ENCODE data around the gene MED27. TPM values are rescaled to one million over a fixed set of nuclear protein-coding genes. Genes with fewer than 3 reads are reported as not detected.

Gene MED27
- total and polyA plus RNA-seq, 2 of the 13 experiments (the other 11 are each of a cell fraction or from before 2014, with no cell fraction given): 16.9 to 19.0 TPM

DNA sequence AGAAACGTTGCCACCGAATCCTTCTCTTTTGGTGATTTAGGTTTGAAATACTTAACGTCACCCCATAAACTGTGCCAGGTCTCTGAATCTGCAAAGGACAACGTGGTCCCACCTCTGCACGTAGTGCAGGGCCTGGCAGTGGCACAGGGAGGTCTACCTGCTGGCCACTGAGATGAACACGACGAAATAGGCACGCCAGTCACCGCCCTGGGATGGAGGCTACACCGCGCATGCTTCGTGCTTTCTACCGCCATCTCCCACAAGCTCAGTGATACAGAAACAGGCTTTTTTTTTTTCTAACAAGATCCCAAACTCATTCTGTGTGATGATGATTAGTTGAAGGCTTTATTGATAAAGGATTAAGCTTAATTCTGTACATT, 199.8 kb downstream of the MED27 start:
- intact Hi-C loops (cut with micrococcal nuclease; ENCODE audit: unreplicated experiment) (no loop called here), in situ Hi-C loops (cut with HindIII; ENCODE audit: extremely low pct_ligation_motif_present, low pct_unique_long_range_greater_than_20kb) (no loop called here)
- Histone ChIP-seq H3K4me3 (replicated peaks in 1 of 3; ENCODE audit: insufficient read depth in 1 of 3, low read depth in 2 of 3, low read length in 3 of 3) (no peak overlapping the region), H2AFZ (ENCODE audit: low read length) (no peak overlapping the region), H3K27ac (ENCODE audit: extremely low read length, insufficient read depth, low read length) (no peak overlapping the region), H3K9me3 (ENCODE audit: low read length) (no peaks in the 10 kb centered on the region), H4K20me1 (ENCODE audit: insufficient read depth, low read length) (no peaks in the 10 kb centered on the region), H3K9ac (ENCODE audit: insufficient read depth, low read depth, low read length) (no peak overlapping the region), H3K27me3 (ENCODE audit: control insufficient read depth in 1 of 2, insufficient read depth in 2 of 2, low read length in 2 of 2) (no peaks in the 10 kb centered on the region), H3K79me2 (ENCODE audit: insufficient read depth, low read length) (no peaks in the 10 kb centered on the region), H3K4me2 (ENCODE audit: low read depth, low read length) (no peak overlapping the region), H3K36me3 (replicated peaks in 1 of 2; ENCODE audit: control insufficient read depth in 1 of 2, insufficient read depth in 2 of 2, low read length in 2 of 2) (no peaks in the 10 kb centered on the region; a peak in 1 of 5 replicates), H3K4me1 (ENCODE audit: insufficient read depth, low read length) (no peaks in the 10 kb centered on the region)
- ATAC-seq: no peak
- no TSS peak for BruUV-seq (replicated peaks)
- ChIA-PET CTCF (ENCODE audit: low intra/inter-chr PET ratio, low total read pairs) (no interaction called here), POLR2A (no interaction called here)
- DNase-seq (ENCODE audit: low spot score): no peak
- TF ChIP-seq SALL1 (CRISPR knock-in tag; IDR thresholded peaks at IDR 0.05): no peak
- TF ChIP-seq CREM (IDR thresholded peaks at IDR 0.05): no peak
- no peak for TF ChIP-seq CREM (CRISPR knock-in tag; IDR thresholded peaks at IDR 0.05)
- no peak for TF ChIP-seq ZNF564 (CRISPR knock-in tag; IDR thresholded peaks at IDR 0.05)
- TF ChIP-seq ZNF207 (IDR thresholded peaks at IDR 0.05; ENCODE audit: borderline replicate concordance): no peak
- TF ChIP-seq RELA (CRISPR knock-in tag; IDR thresholded peaks at IDR 0.05): no peak
- TF ChIP-seq, protein P1, sequence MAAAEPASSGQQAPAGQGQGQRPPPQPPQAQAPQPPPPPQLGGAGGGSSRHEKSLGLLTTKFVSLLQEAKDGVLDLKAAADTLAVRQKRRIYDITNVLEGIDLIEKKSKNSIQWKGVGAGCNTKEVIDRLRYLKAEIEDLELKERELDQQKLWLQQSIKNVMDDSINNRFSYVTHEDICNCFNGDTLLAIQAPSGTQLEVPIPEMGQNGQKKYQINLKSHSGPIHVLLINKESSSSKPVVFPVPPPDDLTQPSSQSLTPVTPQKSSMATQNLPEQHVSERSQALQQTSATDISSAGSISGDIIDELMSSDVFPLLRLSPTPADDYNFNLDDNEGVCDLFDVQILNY (CRISPR knock-in tag; conservative IDR thresholded peaks at IDR 0.05): no peak
- TF ChIP-seq, protein P2, sequence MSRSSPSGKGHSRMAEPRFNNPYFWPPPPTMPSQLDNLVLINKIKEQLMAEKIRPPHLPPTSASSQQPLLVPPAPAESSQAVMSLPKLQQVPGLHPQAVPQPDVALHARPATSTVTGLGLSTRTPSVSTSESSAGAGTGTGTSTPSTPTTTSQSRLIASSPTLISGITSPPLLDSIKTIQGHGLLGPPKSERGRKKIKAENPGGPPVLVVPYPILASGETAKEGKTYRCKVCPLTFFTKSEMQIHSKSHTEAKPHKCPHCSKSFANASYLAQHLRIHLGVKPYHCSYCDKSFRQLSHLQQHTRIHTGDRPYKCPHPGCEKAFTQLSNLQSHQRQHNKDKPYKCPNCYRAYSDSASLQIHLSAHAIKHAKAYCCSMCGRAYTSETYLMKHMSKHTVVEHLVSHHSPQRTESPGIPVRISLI (CRISPR knock-in tag; IDR thresholded peaks at IDR 0.05; ENCODE audit: borderline replicate concordance): no peak
- TF ChIP-seq, protein P3, sequence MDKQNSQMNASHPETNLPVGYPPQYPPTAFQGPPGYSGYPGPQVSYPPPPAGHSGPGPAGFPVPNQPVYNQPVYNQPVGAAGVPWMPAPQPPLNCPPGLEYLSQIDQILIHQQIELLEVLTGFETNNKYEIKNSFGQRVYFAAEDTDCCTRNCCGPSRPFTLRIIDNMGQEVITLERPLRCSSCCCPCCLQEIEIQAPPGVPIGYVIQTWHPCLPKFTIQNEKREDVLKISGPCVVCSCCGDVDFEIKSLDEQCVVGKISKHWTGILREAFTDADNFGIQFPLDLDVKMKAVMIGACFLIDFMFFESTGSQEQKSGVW (CRISPR knock-in tag; IDR thresholded peaks at IDR 0.05; ENCODE audit: borderline replicate concordance): no peak
- TF ChIP-seq ZFX (CRISPR knock-in tag; IDR thresholded peaks at IDR 0.05; ENCODE audit: low read depth): no peak
- TF ChIP-seq, protein P4, sequence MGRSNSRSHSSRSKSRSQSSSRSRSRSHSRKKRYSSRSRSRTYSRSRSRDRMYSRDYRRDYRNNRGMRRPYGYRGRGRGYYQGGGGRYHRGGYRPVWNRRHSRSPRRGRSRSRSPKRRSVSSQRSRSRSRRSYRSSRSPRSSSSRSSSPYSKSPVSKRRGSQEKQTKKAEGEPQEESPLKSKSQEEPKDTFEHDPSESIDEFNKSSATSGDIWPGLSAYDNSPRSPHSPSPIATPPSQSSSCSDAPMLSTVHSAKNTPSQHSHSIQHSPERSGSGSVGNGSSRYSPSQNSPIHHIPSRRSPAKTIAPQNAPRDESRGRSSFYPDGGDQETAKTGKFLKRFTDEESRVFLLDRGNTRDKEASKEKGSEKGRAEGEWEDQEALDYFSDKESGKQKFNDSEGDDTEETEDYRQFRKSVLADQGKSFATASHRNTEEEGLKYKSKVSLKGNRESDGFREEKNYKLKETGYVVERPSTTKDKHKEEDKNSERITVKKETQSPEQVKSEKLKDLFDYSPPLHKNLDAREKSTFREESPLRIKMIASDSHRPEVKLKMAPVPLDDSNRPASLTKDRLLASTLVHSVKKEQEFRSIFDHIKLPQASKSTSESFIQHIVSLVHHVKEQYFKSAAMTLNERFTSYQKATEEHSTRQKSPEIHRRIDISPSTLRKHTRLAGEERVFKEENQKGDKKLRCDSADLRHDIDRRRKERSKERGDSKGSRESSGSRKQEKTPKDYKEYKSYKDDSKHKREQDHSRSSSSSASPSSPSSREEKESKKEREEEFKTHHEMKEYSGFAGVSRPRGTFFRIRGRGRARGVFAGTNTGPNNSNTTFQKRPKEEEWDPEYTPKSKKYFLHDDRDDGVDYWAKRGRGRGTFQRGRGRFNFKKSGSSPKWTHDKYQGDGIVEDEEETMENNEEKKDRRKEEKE (IDR thresholded peaks at IDR 0.05): no peak
- TF ChIP-seq, protein P5, sequence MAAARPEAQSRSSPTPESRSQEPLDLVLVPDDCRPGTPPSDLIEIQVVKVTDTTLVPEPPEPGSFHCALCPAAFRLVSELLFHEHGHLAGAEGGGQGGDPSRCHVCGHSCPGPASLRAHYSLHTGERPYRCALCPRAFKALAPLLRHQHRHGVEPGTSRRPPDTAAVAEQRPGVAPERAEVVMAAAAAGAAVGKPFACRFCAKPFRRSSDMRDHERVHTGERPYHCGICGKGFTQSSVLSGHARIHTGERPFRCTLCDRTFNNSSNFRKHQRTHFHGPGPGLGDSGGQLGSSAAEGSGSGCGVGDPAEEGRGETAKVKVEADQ (CRISPR knock-in tag; IDR thresholded peaks at IDR 0.05; ENCODE audit: borderline replicate concordance): no peak
- no peak for TF ChIP-seq MATR3 (CRISPR knock-in tag; IDR thresholded peaks at IDR 0.05)
- no peak for TF ChIP-seq SYNCRIP (IDR thresholded peaks at IDR 0.05; ENCODE audit: insufficient read depth, low read depth, low read length)
- TF ChIP-seq ZNF549 (CRISPR knock-in tag; IDR thresholded peaks at IDR 0.05): no peak
- TF ChIP-seq, protein P6, sequence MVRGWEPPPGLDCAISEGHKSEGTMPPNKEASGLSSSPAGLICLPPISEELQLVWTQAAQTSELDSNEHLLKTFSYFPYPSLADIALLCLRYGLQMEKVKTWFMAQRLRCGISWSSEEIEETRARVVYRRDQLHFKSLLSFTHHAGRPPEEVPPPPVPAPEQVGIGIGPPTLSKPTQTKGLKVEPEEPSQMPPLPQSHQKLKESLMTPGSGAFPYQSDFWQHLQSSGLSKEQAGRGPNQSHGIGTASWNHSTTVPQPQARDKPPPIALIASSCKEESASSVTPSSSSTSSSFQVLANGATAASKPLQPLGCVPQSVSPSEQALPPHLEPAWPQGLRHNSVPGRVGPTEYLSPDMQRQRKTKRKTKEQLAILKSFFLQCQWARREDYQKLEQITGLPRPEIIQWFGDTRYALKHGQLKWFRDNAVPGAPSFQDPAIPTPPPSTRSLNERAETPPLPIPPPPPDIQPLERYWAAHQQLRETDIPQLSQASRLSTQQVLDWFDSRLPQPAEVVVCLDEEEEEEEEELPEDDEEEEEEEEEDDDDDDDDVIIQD (CRISPR knock-in tag; IDR thresholded peaks at IDR 0.05; ENCODE audit: low read depth): no peak
- WGBS (ENCODE audit: low lambda C conversion rate): 94% methylated on average over 9 of the region's 13 CpGs
- FAIRE-seq: no peak
